ENCODE results near the gene PRKN.

DNA sequence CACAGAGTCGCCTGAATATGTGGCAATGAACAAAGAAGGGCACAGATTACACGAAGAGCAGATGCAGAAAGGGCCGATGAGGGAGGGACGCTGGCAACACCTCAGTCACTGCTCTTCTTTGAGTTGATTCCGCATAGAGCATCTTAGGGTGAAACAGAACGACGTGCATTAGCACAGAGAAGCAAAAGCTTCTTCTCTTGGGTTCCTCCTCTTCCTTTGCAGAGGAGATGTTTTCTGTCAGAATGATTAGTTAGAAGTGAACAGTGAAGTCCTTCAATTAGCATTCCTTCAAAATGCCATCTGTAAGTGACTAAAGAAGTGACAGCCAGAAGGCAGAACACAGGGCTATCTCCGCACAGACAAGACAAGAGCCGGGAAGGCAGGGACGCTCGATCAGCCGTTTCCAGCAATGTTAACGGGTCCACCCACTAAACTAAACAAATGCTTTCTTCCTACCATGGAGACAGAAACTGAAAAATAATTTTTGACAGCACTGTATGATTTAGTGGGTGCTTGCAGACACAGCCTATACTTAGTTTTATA is 1233.9 kb downstream of the PRKN start:
- TF ChIP-seq, protein P1, sequence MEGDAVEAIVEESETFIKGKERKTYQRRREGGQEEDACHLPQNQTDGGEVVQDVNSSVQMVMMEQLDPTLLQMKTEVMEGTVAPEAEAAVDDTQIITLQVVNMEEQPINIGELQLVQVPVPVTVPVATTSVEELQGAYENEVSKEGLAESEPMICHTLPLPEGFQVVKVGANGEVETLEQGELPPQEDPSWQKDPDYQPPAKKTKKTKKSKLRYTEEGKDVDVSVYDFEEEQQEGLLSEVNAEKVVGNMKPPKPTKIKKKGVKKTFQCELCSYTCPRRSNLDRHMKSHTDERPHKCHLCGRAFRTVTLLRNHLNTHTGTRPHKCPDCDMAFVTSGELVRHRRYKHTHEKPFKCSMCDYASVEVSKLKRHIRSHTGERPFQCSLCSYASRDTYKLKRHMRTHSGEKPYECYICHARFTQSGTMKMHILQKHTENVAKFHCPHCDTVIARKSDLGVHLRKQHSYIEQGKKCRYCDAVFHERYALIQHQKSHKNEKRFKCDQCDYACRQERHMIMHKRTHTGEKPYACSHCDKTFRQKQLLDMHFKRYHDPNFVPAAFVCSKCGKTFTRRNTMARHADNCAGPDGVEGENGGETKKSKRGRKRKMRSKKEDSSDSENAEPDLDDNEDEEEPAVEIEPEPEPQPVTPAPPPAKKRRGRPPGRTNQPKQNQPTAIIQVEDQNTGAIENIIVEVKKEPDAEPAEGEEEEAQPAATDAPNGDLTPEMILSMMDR (IDR thresholded peaks at IDR 0.05; ENCODE audit: low read length) = no peak
- TF ChIP-seq EZH2 (IDR thresholded peaks at IDR 0.05; ENCODE audit: borderline replicate concordance, low read length) = no peak

All from OCI-LY1 (cell line).